Stimulated activated CD4-positive, alpha-beta T cell treated with anti-CD3 and anti-CD28 coated beads, Interleukin-4, amount 100 ng/mL, for 24 hours (primary cell): ENCODE results near the gene DPP4.
A peak's percentile ranks its signal among the peaks of the same experiment; 100 is the strongest.

Experiments
- DNase-seq: peaks from one replicate; pipeline ENCODE4 v3.0.0-alpha.2; 2020

Gene DPP4

DNA sequence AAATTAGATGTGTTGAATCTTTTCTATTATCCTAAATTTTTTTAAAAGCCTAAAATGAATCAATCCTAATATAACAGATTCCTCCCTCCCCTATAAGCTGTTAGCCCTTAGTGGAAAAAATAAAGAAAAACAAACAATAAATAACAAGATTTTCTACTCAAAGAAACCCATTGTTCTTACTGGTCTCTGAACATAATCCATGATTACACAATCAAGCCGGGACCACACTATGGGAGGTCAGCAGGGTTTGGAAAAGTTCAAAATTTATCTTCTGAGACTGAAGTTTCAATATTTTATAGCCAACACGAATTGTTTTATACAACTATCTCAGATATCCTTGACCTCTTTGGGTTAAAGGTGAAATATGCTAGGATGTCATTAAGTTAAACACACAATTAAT lies 57.9 kb downstream of the DPP4 start:
- DNase-seq: no peak

DNA sequence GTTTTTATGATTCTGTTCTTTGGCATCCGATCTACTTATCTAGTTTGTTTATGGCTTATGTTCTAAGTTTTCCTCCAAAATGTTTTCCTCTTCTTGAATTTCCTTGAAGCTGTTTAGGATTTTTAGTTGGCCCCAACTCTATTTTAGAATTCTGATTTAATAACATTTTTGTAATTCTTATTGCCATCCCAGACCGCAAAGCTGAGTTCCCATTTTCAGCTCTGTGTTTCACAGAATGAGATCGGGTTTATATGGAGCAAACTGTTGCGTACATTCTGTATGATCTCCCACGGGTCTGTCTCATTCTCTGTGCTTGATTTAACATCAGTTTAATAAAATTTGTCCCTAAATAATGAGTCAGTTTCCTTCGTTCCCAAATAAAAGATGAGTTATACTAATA lies 59.3 kb downstream of the DPP4 start:
- DNase-seq: no peak

DNA sequence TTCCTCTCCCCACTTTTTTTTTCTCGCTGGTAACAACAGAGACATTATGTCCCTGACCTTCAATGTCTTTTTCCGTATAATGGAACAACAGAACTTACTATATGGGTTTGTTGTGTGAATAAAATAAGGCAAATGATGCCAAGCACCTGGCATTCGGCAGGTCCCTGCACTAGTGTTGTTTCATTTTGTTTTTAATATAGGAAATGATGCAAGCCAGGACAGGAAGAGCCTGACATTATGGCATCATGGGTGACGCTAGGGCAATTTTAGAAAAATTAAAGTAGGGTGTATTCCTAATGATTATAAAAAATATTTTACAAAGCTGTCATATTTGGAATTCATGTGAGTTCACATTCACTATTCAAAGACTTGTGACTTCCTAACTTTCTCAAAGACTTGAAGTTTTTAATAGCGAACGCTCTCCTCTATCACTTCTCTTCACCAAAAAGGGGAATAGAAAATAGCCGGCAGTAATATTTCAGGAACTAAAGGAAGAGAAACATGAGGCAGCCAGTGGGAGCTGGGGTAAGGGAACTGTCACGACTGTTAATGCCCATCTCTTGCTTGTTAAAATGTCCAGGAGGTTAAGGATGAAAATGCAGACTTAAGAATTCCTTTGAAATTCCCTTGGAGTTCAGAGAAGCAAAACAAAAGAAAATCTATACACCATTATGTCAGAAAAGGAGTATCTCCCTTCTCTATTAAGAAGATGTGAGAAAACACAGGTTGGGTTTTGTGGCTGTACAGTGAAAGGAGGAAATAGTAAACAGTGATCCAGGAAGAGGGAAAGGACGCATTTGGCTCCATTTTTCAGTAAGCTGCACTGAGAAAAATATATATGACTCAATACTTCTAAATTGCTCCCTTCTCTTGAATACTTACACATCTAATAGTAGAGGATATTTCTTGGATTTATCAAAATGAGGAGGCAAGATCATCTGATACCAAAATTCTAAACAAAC lies 60.2 kb downstream of the DPP4 start:
- DNase-seq: no peak

DNA sequence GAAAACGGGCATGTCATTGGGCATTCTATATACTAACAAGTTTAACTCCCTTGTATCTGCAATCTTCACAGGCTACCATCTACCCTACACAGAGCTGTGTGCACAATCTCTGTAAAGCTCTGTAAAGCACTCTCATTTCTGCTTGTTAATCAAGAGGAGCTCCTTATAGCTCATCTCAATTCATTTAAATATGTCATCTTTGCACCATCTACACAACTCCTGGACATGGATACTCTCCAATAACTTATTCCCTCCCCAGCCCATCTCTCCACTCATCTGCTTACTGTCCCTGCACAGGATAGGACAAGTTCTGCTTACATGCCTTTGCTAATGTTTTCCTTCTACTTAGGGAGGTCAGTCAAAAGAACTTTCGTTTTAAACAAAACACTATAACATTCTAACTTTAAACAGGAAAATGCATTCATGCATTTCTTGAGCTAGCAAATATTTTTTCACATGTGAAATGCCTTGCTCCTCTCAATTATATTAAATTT lies 61.4 kb downstream of the DPP4 start:
- no peak for DNase-seq

DNA sequence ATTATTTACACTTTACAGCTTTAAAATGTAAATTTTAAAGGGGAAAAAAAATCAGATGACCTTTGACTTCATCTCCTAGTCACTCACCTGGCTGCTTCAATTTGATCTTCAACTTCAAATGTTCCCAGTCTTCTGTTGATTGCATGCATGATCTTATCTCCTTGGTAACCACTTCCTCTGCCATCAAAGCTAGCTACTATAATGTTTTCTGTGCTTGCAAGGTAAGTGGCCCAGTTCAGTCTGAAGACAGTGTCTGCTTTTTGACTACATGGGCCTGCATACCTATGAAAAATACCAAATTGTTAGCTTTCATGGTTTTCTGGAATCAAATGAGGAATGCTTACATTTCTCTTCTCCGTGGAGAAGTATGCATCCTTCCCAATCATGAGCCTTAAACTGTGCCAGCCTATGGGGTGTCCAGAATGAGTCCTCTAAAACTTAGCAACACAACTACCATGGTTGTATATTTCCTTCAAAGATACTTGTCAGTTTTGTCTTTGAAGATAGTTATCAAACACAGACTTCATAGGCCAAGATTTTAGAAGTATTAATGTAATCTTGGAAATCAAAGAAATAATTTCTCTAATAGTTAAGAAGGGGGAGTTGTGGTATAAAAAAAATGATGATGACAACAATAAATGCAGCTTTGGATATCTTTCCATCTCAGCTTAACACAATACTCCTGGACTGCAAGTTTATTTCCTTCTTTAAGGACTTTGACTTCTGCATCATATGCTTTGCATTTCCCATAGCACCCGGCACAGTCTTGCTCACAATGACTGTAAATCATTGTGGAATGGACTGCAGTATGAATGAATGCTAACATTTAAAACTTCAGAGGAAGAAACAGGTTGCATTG lies 62.1 kb downstream of the DPP4 start:
- peak; percentile 17 for DNase-seq

DNA sequence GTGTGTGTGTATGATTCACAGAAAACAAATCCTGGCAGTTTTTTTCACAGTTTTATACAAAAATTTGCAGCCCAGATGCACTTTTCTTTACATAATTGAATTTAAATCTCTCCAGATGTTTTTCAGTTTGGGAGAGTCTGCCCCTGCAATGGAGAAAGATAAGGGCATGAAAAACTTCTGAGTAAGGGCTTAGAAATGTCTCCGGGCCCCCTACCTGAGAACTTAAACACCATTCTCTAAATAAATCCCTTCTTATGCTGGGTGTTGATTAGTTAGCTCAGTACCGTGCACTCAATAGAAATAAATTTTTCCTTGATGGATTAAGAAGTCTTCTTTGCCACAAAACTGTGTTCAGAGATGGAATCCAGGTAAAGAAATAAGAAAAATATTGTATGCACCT lies 64.5 kb downstream of the DPP4 start:
- no peak for DNase-seq

DNA sequence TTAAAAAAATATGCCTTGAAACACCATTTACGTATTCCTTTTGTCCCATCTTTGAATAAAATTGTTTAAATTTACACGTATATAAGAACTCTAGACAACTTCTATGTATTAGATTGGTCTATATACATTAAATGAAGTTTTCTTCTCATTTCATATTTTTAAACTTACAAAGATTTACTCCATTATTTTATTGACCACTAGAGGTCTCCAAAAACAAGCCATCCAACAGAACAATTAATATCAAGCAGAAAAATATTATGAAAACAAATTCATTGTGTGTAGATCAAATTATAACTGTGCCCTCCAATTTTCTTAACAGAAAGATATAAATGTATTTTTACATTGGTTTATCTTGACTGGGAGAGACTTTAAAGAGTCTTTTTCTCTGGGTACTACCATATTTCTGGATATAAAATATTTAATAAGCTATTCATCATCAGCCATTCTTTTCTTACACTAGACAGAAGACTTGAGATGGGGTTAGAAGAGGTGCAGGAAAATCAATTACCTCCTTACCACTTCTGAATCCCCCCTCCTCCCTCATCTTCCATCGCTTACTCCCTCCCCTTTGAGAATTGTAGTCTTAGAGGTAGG lies 66.5 kb downstream of the DPP4 start:
- DNase-seq: no peak

DNA sequence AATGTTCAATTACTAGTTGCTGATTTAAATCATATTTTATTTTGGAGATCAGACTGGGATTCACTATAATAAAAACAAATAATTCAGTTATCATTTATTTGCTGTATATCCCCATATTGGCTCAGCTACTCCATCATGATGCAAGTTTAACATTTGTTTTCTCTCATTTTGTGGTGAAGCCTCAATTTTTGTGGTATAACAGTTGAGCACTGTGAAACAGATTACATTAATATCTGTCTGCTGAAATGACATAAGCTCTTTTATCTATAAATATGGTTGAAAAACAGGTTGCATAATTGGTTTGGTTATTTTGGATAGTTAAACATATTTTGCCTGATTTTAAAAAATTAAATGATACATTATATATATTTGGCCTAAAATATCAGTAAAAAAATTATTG lies 67.7 kb downstream of the DPP4 start:
- no peak for DNase-seq

DNA sequence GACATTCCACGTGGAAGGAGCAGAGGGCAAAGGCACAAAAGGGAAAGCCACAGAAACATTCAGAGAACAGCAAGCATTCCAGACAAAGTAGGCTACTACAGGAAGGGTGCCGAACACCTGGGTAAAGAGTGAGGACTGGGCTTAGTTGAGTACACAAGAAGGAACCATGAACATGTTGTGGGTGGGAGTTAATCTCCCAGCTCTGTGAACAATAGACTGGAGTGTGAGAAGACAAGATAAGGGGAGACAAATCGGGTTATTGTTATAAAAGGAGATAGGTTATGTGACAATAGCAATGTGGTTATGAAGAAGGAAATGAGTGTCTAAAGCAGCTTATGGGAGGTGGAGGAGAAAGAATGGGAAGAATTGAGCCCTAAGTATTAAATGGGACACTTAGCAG lies 70.0 kb downstream of the DPP4 start:
- no peak for DNase-seq

DNA sequence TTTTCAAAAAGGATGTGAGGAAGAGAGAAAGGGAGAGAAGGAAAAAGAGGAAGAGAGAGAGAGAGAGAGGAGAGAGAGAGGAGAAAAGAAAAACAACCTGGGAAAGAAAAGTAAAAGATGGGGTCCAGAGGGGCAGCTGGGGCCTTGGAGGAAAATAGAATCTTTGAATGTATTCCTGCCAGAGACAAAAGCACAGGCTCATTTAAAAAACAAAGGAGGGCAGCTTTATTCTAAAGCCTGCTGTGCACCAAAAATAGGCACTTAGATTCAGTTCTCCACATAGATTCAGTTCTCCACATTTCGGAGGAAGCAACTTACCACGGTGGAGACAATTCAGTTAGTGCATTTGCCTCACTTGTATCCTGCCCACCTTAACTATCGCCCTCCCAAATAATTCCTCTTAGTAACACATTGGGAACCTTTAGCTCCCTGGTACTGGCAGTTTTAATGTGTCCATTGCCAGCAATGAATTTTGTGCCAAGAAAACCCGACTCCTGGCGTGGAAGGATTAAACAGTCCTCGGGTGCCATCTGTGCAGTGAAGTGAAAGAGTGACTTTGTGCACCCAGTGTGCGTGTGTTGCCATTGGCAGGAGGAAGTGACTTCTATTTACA lies 71.3 kb downstream of the DPP4 start:
- DNase-seq: no peak

DNA sequence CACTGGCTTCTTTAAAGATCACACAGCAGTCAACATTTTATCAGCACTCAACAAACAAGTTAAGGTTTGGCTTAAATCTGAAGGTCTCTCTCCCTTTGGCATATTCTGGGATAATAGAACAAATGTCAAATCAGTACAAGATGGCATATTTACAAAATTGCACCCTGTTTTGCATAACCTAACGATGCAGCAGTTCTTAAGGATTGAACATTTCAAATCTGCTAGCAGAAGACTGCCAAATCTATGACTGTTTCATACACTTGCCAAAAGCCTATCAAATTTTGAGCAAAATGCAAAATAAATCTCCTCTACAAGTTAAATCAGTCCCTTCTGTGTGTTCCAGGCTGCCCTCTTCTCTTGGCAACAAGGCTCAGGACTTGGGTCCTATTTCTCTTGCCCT lies 73.6 kb downstream of the DPP4 start:
- no peak for DNase-seq

DNA sequence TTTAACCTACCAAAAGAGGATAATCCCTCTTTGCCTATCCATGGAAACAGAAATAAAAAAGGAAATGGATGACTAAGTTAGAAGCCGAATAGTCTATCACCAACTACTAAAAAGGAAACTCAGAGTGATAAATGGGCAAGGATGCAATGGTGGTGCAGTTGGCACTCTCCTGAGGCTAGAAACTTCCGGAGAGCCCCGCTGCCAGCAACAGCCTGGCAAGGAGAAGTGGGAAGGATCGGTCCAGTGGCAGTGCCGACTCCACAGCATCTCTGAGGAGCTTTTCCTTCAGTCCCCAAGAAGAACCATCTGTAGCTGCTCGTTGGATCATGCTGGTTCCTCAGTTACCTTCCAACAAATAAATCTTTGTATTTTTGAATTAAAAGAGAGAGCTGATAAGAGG lies 74.7 kb downstream of the DPP4 start:
- DNase-seq: no peak

DNA sequence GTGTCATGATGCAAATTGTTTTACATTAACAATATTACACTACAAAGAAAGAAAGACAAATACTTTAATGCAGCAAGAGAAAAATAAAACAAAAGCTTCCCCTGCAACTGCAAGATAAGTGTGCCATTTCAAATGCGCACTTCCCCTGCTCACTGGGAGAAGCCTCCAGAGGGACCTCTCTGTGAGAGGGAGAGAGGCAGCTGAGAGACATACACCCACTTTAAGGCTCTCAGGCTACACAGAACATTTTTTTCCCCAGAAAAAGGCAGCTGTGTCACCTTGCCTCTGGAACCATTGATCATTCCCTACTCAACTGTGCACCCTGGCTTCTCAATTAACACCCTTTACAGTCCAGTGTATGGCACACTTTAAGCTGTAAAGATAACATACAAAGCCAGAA lies 75.2 kb downstream of the DPP4 start:
- no peak for DNase-seq

DNA sequence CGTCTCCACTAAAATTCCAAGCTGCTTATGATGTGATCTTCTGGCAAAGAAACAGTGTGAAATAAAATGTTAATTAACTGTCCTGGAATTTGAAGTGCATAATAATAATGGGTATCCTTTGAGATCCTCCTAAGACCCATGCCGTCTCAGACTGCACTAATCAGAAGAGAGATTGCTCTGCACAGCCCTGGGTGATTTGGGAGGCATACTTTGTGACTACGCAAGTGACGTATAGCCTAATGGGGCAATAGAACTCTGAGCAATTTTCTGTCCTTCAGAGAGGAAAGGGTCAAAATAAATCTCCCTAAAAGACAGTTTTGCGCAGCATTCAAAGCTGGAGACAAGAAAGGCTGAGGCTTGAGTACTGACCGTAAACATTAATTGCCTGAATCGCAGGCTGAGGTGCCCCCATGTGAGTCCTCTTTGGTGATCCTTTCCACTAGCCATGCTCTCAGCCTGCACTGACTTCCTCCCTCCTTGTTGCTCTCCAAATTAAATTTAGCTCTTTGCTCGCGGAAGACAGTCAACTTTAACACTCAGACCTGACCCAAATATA lies 76.0 kb downstream of the DPP4 start:
- no peak for DNase-seq

DNA sequence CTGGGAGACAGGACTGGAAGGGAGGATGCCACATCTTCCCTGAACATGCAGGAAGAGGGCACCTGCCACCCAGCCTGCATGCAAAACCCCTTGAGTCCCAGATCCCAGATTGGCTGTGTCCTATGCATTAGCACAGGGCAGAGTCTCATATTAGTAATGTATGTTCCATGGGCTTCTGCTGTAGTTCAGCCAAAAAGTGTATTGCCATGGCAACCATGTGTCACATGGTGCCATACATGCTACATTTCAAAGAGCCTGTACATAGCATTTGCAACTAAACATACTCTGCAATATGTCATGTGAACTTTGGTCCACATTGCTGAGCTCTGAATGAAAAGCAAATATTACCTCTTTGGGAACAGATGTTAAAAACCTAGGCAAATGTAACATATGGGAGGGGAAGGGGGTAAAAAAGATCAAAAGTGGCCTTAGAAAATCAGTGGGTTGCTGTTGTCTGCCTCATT lies 78.4 kb downstream of the DPP4 start:
- no peak for DNase-seq

DNA sequence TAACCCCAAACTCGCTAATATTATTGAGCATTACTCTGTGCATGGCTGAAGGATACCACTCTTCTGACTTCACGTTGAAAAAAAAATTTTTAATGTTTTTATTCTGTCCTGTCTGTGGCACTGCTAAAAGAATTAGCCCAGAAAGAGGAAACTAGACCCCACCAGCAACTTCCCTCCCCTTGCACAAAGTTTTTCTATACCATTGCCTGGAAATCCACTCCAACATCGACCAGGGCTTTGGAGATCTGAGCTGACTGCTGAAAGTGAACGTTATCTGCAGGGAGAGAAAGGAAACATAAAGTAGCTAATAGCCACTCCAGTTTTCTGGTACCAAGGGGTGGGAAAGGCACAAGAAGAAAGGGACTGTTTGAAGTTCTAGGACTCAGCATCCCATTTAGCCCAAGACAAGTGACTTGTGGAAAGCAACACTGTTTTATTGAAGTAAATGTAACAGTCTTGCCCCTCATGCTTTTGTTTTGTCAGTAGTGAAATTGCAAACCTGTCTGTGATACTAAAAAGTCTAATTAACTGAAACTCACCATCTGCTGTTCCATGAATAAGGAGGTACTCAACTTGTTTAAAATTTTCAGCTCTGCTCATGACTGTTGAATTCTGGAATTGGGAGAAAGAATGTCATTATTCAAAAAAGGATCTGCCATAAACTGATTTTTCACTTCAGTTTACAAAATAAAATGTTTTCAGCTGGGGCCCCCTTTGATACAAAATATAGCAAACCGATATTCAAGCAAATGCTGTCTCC lies 79.1 kb downstream of the DPP4 start:
- DNase-seq: no peak

DNA sequence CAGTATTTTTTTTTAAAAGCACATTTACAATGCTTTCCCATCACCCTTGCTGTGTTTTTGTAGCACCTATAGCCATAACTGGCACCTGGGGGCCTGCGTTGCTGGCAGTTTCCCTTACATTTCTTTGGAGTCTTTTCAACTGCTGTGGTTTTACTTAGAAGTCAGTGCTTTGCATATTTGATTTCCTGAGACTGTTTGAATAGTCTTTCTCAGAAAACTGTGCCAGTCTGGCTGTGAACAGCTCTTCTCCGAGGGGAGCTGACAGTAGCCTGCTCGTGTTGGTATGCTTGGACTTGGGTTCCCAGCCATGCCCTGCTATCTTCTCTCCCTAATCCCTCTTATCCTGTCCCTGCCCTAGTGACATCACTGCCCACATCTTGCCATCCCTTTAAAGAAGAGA lies 81.5 kb downstream of the DPP4 start:
- DNase-seq: peak; percentile 46

DNA sequence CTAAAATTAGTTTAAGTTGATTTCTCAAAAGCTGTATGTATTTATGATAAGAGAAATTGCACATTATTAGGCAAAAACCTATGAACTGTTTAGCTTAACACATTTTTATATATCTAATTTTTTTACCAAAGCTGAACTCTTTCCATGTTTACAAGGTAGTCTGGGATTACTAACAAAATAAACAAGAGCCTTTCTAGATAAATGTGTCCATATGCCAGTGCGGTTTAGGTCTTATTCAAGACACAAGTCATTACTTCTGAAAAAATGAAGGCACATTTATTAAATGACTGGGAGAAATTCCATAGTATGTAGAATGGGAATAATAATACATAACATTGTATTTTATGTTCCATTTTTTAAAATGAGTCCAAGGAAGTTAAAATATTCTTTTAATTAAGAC lies 82.0 kb downstream of the DPP4 start:
- DNase-seq: no peak

DNA sequence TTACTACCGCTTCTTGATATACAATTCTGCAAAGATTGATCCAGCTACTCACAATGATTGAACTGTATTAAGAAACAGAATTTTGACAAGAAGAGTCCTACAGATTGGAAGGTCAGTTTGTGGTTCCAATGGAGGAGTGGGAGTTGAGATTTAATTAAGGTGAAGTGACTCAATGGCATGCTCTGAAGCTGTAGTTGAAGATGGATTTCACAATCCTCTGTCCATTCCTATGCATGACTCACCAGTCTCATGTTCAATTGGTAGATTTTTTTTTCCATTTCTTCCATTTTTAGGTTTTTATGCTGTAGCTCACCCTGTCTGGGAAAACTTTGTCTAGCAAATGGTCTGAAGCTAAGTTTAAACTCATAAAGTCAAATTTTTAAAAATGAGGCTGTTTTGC lies 83.3 kb downstream of the DPP4 start:
- no peak for DNase-seq

DNA sequence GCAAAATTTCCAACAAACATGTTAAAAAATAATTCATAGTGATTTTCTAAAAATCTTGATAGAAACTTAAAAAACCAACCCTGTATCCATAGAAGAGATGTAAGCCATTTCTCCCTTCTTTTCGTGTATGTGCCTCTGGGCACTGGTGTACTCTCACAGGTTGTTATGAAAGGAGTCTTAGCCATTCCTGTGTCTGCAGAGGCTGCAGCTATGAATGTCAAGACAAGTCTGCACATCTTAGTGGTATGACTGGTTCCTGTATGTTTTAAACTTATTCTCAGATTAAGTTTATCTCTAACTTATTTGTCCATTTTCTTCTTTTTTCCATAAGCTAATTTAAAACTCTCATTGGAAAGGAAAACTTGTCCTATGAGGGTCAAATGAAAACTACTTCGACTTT lies 84.0 kb downstream of the DPP4 start:
- DNase-seq: no peak

DNA sequence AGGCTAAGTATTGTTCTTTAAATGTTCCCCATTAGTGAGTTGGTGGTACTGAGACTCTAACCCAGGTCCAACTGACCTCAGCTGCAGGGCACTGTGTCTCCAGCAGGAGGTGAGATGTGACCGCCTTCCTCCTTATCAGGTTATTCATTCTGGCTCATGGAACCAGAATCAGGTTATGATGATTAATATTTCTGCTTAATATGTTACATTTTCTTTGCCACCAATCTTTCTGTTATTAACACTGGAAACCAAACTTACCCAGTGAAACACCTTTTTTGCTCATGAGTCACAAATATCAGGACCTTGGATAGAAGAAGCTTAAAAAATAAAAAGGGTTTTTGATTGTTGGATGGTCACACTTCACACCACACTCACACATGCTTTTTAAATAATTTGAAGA lies 85.4 kb downstream of the DPP4 start:
- no peak for DNase-seq

DNA sequence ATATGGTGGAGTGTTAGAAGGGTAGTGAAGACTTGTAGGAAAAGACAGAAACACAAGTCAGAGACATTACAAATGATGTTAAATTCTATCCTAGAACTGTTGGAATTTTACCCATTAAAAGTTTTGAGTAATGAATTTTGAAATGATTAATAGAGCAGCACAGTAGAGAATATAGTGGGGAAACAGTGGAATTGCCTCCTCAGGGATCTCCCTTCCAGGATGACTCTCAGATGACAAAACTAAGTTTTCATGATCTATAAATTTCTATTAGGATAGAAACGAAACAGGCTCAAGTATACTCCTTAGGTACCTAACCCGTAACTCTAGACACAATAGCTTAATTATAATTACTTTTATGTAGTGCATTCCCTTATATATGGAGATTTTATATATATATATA lies 86.7 kb downstream of the DPP4 start:
- DNase-seq: no peak
